GM12801 (cell line): ENCODE data around the gene BCORL1.

Experiments
- CTCF ChIP-seq: IDR thresholded peaks from one replicate; pipeline ENCODE4 v1.5.1; 2011; ENCODE audit warnings: control low read depth; ENCODE audit not compliant: insufficient read length; ENCODE audit errors: extremely low read depth

The BCORL1 gene

GRCh38 chrX:129939986-129940385 is 42.4 kb upstream of the BCORL1 start:
- TF ChIP-seq CTCF = no peak

- TF ChIP-seq CTCF = no peak
These were observed 41.7 kb upstream of the BCORL1 start for GRCh38 chrX:129940721-129941120.

- TF ChIP-seq CTCF = no peak
These were observed 37.3 kb upstream of the BCORL1 start for GRCh38 chrX:129945131-129945530.

DNA sequence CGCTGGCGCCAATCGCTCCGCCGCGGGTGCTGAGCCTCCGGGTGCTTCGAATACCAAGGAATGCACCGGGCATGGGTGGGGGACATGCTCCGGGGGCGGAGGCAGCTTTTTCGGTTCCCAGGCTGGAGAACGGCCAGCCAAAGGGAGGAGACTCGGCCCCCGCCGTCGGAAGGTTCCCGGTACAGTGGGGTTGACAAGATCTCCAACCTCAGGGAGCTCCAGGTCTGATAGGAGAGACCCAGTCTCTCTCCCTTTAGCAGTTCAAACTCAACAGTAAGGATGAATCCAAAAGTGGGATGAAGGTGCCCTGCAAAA is 29.1 kb upstream of the BCORL1 start:
- TF ChIP-seq CTCF = no peak

GRCh38 chrX:129953881-129954280 is 28.6 kb upstream of the BCORL1 start:
- TF ChIP-seq CTCF = no peak

DNA sequence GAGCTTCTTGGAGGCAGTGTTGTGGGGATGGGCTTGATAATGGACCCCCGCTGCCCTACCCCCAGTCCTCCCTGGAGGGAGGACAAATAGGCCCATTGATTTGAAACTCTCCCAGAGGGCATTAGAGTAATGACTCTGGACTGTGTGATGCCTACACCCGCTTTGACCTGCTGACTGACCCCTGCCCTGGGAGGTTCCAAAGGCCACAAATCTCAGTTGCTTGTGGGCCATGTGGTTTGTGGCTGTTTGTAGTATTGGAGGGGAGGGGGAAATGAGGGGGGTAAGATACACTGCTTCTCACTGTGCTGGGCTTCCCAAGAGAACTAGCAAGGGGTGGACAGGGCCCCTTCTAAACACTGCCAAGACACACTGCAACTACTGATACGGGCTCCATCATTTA is 27.6 kb upstream of the BCORL1 start:
- TF ChIP-seq CTCF = no peak

DNA sequence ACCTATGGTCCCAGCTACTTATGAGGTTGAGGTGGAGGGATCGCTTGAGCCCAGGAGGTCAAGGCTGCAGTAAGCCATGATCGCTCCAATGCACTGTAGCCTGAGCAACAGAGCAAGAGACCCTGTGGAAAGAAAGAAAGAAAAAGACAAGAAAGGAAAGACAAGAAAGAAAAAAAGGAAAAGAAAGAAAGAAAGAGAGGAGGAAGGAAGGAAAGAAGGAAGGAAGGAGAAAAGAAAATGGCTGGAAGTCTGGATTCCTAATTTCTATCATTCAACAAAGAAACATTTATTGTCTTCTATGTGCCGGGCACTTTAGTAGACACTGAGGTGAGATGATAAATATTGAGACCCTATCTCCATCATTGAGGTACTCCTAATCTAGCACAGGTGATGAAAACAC is 26.8 kb upstream of the BCORL1 start:
- TF ChIP-seq CTCF = no peak

DNA sequence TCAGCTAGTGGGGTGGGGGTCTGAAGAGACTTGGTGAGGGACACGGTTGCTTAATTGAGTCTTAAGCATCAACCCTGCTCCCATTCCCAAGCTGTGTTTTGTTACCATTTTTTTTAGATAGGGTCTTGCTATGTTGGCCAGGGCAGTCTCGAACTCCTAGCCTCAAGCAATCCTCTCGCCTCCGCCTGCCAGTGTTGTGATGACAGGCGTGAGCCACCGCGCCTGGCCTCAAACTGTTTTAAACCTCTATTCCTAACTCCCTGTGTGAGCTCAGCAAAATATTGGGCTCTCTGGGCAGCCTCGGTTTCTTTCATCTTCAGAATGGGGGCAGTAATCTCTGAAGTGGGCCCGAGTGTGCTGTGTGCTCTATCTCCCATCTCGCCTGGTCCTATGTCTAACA is 26.3 kb upstream of the BCORL1 start:
- TF ChIP-seq CTCF = no peak
